IMR-90 (cell line): ENCODE results near the gene ERC2. TPM values are rescaled to one million over a fixed set of nuclear protein-coding genes. Genes with fewer than 3 reads are reported as not detected.

Experiments
- ATAC-seq: fragments of 200-7000 bp; cut with Tn5 transposase; 2 replicates; pipeline ENCODE4 v1.9.1; 2020; ENCODE audit warnings: low read depth, mild to moderate bottlenecking, moderate library complexity
- BruUV-seq: library from RNA; stranded (reverse); fragments of 400-500 nt; replicated peaks from 2 replicates; lab custom pipeline; 2021; lab: Mats Ljungman, UMichigan
- CTCF ChIA-PET: fragments of 300-600 bp; formaldehyde crosslinking; extraction: SDS; loops from one replicate; lab custom pipeline; 2021; ENCODE audit warnings: antibody characterized with exemption; lab: Yijun Ruan, JAX
- POLR2A ChIA-PET: fragments of 300-600 bp; sonication (Branson Sonifier 250); formaldehyde crosslinking; loops from one replicate; lab custom pipeline; 2022; ENCODE audit warnings: antibody characterized with exemption; ENCODE audit not compliant: unreplicated experiment; lab: Charles Lee
- DNase-seq: peaks from one replicate; pipeline ENCODE4 v3.0.0; 2013
- H2AFZ ChIP-seq: replicated peaks from 2 replicates; pipeline ENCODE3; 2013; ENCODE audit warnings: low read length, mild to moderate bottlenecking; ENCODE audit not compliant: poor library complexity
- H2AK5ac ChIP-seq: 2 replicates; pipeline ENCODE4 v1.6.1; 2013; ENCODE audit warnings: low read depth, low read length, inconsistent platforms
- H2AK9ac ChIP-seq: replicated peaks from 2 replicates; pipeline ENCODE3; 2013; ENCODE audit warnings: mild to moderate bottlenecking, low read depth, low read length, moderate library complexity; ENCODE audit not compliant: poor library complexity
- H2BK120ac ChIP-seq: 2 replicates; pipeline ENCODE4 v1.6.1; 2013; ENCODE audit warnings: low read depth, low read length, inconsistent platforms
- H2BK15ac ChIP-seq: 3 replicates; pipeline ENCODE4 v1.6.1; 2013; ENCODE audit warnings: low read depth, low read length, inconsistent platforms
- H2BK20ac ChIP-seq: 2 replicates; pipeline ENCODE4 v1.6.1; 2013; ENCODE audit warnings: low read depth, mild to moderate bottlenecking, inconsistent platforms, low read length, moderate library complexity
- H2BK5ac ChIP-seq: 2 replicates; pipeline ENCODE4 v1.6.1; 2013; ENCODE audit warnings: mild to moderate bottlenecking, low read depth, low read length, inconsistent platforms; ENCODE audit not compliant: poor library complexity, severe bottlenecking
- H3K14ac ChIP-seq: replicated peaks from 2 replicates; pipeline ENCODE4 v1.6.1; 2013; ENCODE audit warnings: low read depth, low read length, inconsistent platforms
- H3K18ac ChIP-seq: 2 replicates; pipeline ENCODE4 v1.6.1; 2013; ENCODE audit warnings: low read depth, low read length, control low read depth
- H3K23ac ChIP-seq: 2 replicates; pipeline ENCODE4 v1.6.1; 2013; ENCODE audit warnings: low read depth, low read length, inconsistent platforms
- H3K27ac ChIP-seq: 2 replicates; pipeline ENCODE4 v1.5.1; 2013; ENCODE audit warnings: mild to moderate bottlenecking, control low read depth, low read length; ENCODE audit not compliant: insufficient read depth
- H3K27me3 ChIP-seq: 2 replicates; pipeline ENCODE4 v1.6.1; 2013; ENCODE audit warnings: low read length; ENCODE audit not compliant: control insufficient read depth, insufficient read depth
- H3K36me3 ChIP-seq: 2 replicates; pipeline ENCODE4 v1.6.1; 2013; ENCODE audit warnings: low read length, mixed read lengths; ENCODE audit not compliant: control insufficient read depth, insufficient read depth
- H3K4ac ChIP-seq: 2 replicates; pipeline ENCODE4 v1.6.1; 2013; ENCODE audit warnings: low read depth, low read length, inconsistent platforms
- H3K4me1 ChIP-seq: 2 replicates; pipeline ENCODE4 v1.6.1; 2013; ENCODE audit warnings: low read length, mixed read lengths; ENCODE audit not compliant: control insufficient read depth, insufficient read depth
- H3K4me2 ChIP-seq: 2 replicates; pipeline ENCODE4 v1.6.1; 2013; ENCODE audit warnings: low read depth, mild to moderate bottlenecking, control low read depth, low read length, moderate library complexity
- H3K4me3 ChIP-seq: 2 replicates; pipeline ENCODE4 v1.5.1; 2013; ENCODE audit warnings: low read depth, mild to moderate bottlenecking, control low read depth, low read length, moderate library complexity; ENCODE audit not compliant: insufficient read depth
- H3K56ac ChIP-seq: 2 replicates; pipeline ENCODE4 v1.6.1; 2013; ENCODE audit warnings: low read length, inconsistent platforms; ENCODE audit not compliant: insufficient read depth; ENCODE audit errors: extremely low read depth
- H3K79me1 ChIP-seq, 2 experiments: 2 replicates each; pipeline ENCODE4 v1.6.1; 2013; ENCODE audit warnings: low read length in 2 of 2, inconsistent platforms in 1 of 2, low read depth in 1 of 2
- H3K9ac ChIP-seq: 2 replicates; pipeline ENCODE4 v1.6.1; 2013; ENCODE audit warnings: low read depth, low read length, control low read depth
- H3K9me1 ChIP-seq: 2 replicates; pipeline ENCODE4 v1.6.1; 2013; ENCODE audit warnings: low read length, inconsistent platforms; ENCODE audit not compliant: insufficient read depth
- H3K9me3 ChIP-seq: 2 replicates; pipeline ENCODE4 v1.6.1; 2013; ENCODE audit warnings: low read length; ENCODE audit not compliant: control insufficient read depth, insufficient read depth
- H4K20me1 ChIP-seq: 2 replicates; pipeline ENCODE4 v1.6.1; 2013; ENCODE audit warnings: low read length, inconsistent platforms; ENCODE audit not compliant: insufficient read depth
- H4K5ac ChIP-seq: 2 replicates; pipeline ENCODE4 v1.6.1; 2013; ENCODE audit warnings: mild to moderate bottlenecking, low read depth, low read length, control low read depth
- H4K8ac ChIP-seq, 2 experiments: 2 replicates each; pipeline ENCODE4 v1.6.1; 2013; ENCODE audit warnings: low read depth in 2 of 2, low read length in 2 of 2, control low read depth in 1 of 2, inconsistent platforms in 1 of 2
- H4K91ac ChIP-seq: 2 replicates; pipeline ENCODE4 v1.6.1; 2013; ENCODE audit warnings: low read depth, low read length, inconsistent platforms; ENCODE audit not compliant: insufficient read depth
- BHLHE40 ChIP-seq: fragments of 150-350 bp; IDR thresholded peaks from 2 replicates; pipeline ENCODE4 v1.6.1; 2016; ENCODE audit warnings: mild to moderate bottlenecking, low read depth, low read length
- CEBPB ChIP-seq: IDR thresholded peaks from 2 replicates; pipeline ENCODE4 v1.6.1; 2012; ENCODE audit warnings: low read depth, low read length, improper control_type of control experiment
- FOS ChIP-seq: fragments of 150-350 bp; IDR thresholded peaks from 2 replicates; pipeline ENCODE4 v1.6.1; 2016; ENCODE audit warnings: low read depth, low read length
- MAFK ChIP-seq: IDR thresholded peaks from 2 replicates; pipeline ENCODE4 v1.6.1; 2012; ENCODE audit warnings: low read depth, low read length, improper control_type of control experiment
- MXI1 ChIP-seq: IDR thresholded peaks from 2 replicates; pipeline ENCODE4 v1.6.1; 2012; ENCODE audit warnings: low read depth, mild to moderate bottlenecking, low read length, moderate library complexity, borderline replicate concordance
- POLR2A ChIP-seq: IDR thresholded peaks from 2 replicates; pipeline ENCODE4 v1.6.1; 2012; ENCODE audit warnings: mild to moderate bottlenecking, low read depth, low read length
- RCOR1 ChIP-seq: IDR thresholded peaks from 2 replicates; pipeline ENCODE4 v1.6.1; 2012; ENCODE audit warnings: mild to moderate bottlenecking, low read length, improper control_type of control experiment; ENCODE audit not compliant: insufficient replicate concordance
- RFX5 ChIP-seq: IDR thresholded peaks from 2 replicates; pipeline ENCODE4 v1.8.0; 2012; ENCODE audit warnings: low read depth, mild to moderate bottlenecking, low read length, moderate library complexity
- SMC3 ChIP-seq: fragments of 150-350 bp; IDR thresholded peaks from 2 replicates; pipeline ENCODE4 v1.6.1; 2016; ENCODE audit warnings: low read depth, mild to moderate bottlenecking, antibody characterized with exemption, low read length, moderate library complexity
- WGBS, 2 experiments: methylation state at CpG; one replicate each; pipeline versions ENCODE4 v1.1.5 to v1.1.7; 2013; ENCODE audit warnings: missing lambda C conversion rate in 2 of 2; ENCODE audit not compliant: insufficient read length in 1 of 2; ENCODE audit errors: extremely low coverage in 2 of 2; 5-methylcytosine and 5-hydroxymethylcytosine counted together
- dilution Hi-C: fragments of 300-500 bp; cut with HindIII; formaldehyde crosslinking; loops from one replicate; pipeline ENCODE4 v1.14.3; 2018; ENCODE audit warnings: low sequenced_read_pairs; ENCODE audit not compliant: unreplicated experiment
- in situ Hi-C: fragments of 300-500 bp; cut with MboI; formaldehyde crosslinking; loops from 3 replicates; pipeline ENCODE4 v1.14.3; 2019; ENCODE audit warnings: low sequenced_read_pairs, inconsistent platforms, mixed read lengths
- intact Hi-C: fragments of 100-400 bp; cut with micrococcal nuclease; formaldehyde crosslinking; loops from 2 replicates; pipeline ENCODE4 v1.10.0; 2022
- polyA plus RNA-seq, 3 experiments: library from polyadenylated mRNA; depleted of rRNA; stranded (reverse); fragments of >200 nt; gene quantifications; 2 replicates each; pipeline ENCODE4 v1.2.3, GENCODE V29; 2012; ENCODE audit warnings: low replicate concordance in 1 of 3
- total RNA-seq: library from RNA; depleted of rRNA; stranded (reverse); fragments of >200 nt; gene quantifications from 2 replicates; pipeline ENCODE4 v1.2.3, GENCODE V29; 2012
- TF ChIP-seq, protein P1 (sequence below): conservative IDR thresholded peaks from 2 replicates; pipeline ENCODE4 v1.5.1; 2012; ENCODE audit warnings: mild to moderate bottlenecking, low read depth, low read length, improper control_type of control experiment

Gene ERC2
- total and polyA plus RNA-seq, 2 of the 4 experiments (the other 2 are of a cell fraction), result 0.17 to 0.18 TPM

DNA sequence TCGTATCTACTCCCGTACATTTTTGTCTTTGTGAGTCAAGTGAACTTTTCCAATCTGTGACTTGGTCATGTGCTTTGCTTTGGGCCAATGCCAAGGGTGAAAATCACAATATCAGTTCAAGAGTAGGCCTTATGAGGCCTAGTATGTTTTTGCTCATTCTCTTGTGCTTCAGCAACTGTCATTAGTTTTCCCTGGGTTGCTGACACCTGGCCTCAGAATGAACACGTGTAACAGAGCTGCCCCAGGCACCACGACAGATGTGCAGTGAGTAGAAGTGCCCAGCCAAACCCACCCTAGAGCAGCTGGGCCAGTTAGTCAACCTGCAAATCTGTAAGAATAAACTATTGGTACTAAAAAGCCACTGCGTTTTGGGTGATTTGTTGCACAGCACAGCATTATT lies 520.9 kb downstream of the ERC2 start:
- CTCF ChIA-PET, result no interaction called here
- intact Hi-C loops, result no loop called here

More for the DNA sequence above, 520.9 kb downstream of the ERC2 start:
- Histone ChIP-seq H2AK9ac (no peak overlapping the region), H4K91ac (no peak overlapping the region), H2AFZ (no peak overlapping the region), H3K9me1 (no peaks in the 10 kb centered on the region), H3K18ac (no peak overlapping the region), H3K36me3 (no peaks in the 10 kb centered on the region), H3K9me3 (no peaks in the 10 kb centered on the region), H3K9ac (no peak overlapping the region), H3K4me1 (no peaks in the 10 kb centered on the region; the same call in 1 of the 2 replicates), H3K56ac (no peak overlapping the region), H4K8ac (no peak overlapping the region), H2BK20ac (no peak overlapping the region), H2AK5ac (no peak overlapping the region), H2BK120ac (no peak overlapping the region), H4K5ac (no peak overlapping the region), H3K27me3 (peaks cover 4% of the 10 kb centered on the region), H2BK5ac (no peak overlapping the region), H3K27ac (no peak overlapping the region), H3K4ac (no peak overlapping the region), H3K79me1 (no peaks in the 10 kb centered on the region), H3K14ac (no peak overlapping the region), H2BK15ac (no peak overlapping the region), H3K4me2 (no peak overlapping the region), H3K23ac (no peak overlapping the region), H4K20me1 (no peaks in the 10 kb centered on the region), H3K4me3 (no peak overlapping the region)
- TF ChIP-seq SMC3, result no peak
- TF ChIP-seq CEBPB, result no peak
- no peak for TF ChIP-seq RFX5
- no peak for TF ChIP-seq MAFK
- TF ChIP-seq FOS, result no peak
- no peak for TF ChIP-seq BHLHE40
- TF ChIP-seq, protein P1, sequence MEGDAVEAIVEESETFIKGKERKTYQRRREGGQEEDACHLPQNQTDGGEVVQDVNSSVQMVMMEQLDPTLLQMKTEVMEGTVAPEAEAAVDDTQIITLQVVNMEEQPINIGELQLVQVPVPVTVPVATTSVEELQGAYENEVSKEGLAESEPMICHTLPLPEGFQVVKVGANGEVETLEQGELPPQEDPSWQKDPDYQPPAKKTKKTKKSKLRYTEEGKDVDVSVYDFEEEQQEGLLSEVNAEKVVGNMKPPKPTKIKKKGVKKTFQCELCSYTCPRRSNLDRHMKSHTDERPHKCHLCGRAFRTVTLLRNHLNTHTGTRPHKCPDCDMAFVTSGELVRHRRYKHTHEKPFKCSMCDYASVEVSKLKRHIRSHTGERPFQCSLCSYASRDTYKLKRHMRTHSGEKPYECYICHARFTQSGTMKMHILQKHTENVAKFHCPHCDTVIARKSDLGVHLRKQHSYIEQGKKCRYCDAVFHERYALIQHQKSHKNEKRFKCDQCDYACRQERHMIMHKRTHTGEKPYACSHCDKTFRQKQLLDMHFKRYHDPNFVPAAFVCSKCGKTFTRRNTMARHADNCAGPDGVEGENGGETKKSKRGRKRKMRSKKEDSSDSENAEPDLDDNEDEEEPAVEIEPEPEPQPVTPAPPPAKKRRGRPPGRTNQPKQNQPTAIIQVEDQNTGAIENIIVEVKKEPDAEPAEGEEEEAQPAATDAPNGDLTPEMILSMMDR, result no peak
- TF ChIP-seq MXI1, result no peak
- TF ChIP-seq POLR2A, result no peak
- no peak for TF ChIP-seq RCOR1
- POLR2A ChIA-PET, result no interaction called here
- 20% methylated on average over 1 of the region's 5 CpGs; no CpG with 5 or more reads in 1 of the 2 experiments for WGBS, 2 experiments
- in situ Hi-C loops, result no loop called here
- ATAC-seq (no peak), DNase-seq (no peak)
- no TSS peak for BruUV-seq
- dilution Hi-C loops, result no loop called here
